HG03103 (cell line): ENCODE results near the gene ADAM15.

Source experiments
- ATAC-seq: cut with Tn5 transposase; IDR thresholded peaks from one replicate; pipeline ENCODE4 v1.9.1; 2021; ENCODE audit warnings: low read depth; ENCODE audit not compliant: unreplicated experiment

Gene ADAM15, protein sequence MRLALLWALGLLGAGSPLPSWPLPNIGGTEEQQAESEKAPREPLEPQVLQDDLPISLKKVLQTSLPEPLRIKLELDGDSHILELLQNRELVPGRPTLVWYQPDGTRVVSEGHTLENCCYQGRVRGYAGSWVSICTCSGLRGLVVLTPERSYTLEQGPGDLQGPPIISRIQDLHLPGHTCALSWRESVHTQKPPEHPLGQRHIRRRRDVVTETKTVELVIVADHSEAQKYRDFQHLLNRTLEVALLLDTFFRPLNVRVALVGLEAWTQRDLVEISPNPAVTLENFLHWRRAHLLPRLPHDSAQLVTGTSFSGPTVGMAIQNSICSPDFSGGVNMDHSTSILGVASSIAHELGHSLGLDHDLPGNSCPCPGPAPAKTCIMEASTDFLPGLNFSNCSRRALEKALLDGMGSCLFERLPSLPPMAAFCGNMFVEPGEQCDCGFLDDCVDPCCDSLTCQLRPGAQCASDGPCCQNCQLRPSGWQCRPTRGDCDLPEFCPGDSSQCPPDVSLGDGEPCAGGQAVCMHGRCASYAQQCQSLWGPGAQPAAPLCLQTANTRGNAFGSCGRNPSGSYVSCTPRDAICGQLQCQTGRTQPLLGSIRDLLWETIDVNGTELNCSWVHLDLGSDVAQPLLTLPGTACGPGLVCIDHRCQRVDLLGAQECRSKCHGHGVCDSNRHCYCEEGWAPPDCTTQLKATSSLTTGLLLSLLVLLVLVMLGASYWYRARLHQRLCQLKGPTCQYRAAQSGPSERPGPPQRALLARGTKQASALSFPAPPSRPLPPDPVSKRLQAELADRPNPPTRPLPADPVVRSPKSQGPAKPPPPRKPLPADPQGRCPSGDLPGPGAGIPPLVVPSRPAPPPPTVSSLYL

DNA sequence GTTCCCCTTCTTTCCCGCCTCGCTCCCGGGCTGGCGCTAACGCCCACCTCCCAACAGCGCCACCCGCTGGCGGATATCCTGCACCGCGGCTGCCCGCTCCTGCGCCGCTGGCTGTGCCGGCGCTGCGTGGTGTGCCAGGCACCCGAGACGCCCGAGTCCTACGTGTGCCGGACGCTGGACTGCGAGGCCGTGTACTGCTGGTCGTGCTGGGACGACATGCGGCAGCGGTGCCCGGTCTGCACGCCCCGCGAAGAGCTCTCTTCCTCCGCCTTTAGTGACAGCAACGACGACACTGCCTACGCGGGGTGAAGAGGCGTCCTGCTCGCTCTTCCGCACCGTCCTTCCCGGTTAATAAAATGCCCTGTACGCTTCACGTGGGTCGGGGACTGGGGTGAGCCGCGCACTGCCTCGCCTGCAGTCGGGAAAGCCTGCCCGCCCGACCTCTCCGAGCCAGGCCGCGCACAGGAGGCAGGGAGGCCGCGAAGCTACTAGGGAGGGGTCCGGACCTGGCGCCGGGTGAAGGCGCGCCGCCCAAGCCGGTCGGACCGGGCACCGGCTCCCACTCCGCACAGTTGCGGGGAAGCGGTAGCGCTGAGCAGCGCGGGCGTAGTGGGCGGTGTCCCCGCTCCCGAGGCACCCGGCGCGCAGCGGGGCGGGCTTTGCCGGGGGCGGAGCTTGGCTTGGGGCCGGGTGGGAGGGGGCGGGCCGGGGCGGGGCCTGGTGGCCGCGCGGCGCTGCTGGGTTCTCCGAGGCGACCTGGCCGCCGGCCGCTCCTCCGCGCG is at the start of gene ADAM15:
Gene ADAM15 (plus strand): TSS at position 757 of the 782 bp plus-strand sequence. CDS start 71 bp downstream, outside the sequence.
- ATAC-seq: no peak

GRCh38 chr1:155001425-155001674 is 49.8 kb upstream of the ADAM15 start:
- ATAC-seq: peak; percentile 16

DNA sequence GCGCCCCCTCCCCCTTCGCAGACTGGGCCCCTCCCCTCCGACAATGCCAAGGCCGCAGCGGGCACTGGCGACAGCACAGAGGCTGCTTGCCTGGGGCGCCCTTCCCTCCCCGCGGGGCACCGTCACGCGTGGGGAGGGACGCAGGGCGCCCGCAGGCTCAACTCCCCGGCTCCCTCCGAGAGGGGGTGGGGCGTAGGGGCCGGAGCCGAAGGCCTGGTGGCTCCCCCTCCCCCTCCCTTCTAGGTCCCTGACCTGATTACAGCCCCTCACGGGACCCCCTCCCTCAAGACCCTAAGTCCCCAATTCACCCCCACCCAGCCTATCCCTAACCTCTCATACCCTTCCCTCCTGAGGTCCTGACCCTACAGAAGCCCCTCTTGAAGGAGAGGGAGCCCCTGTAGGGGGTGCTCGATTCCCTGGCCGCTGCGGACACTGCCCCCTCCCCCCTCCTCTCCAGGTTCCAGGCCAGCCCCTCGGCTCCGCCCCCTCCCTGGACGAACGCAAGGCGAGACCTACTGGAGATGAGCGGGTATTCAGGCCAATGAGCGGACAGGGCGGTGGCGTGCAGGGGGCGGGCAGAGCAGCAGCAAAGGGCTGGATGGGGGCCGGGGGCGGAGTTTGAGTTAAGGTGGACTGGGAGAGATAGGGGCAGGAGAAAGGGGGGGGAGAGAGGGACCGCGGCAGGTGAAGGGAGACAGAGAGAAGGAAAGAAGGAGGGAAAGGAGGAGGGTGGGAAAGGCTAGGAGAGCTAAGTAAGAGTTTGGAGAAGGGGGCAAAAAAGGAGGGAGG is 49.2 kb upstream of the ADAM15 start:
- ATAC-seq: peak; percentile 50

- ATAC-seq: no peak
Observed at GRCh38 chr1:155002464-155003226, 48.5 kb upstream of the ADAM15 start, which contains the start of gene ZBTB7B. ZBTB7B (plus strand) TSS chr1:155002802; CDS start chr1:155014661, 11,859 bp downstream.

DNA sequence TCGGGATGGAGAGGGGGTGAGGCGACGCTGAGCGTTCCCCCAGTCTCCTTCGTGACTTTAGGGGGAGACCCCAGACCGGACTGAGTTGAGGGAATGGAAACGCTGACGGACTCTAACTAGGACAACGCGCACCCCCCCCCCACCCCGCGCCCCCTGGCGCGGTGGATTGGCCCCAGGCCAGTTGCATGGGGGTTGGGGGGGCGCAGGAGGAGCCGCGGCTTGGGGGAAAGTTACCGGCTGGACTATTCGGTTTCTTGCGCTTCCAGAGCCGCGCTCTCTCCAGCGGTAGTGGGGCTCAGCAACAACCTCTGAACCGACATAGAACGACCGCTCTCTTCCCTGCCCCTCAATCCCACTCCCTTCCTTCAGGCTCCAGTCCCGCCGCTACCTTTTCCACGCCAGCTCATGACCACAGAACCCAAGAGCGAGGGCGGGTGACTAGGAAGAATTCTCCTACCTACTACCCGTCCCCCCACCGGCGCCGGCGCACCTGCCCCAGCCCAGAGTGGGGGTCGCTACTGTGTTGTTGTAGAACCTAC is 47.8 kb upstream of the ADAM15 start:
- ATAC-seq: no peak

- ATAC-seq: no peak
Observed at GRCh38 chr1:155003766-155004351, 47.3 kb upstream of the ADAM15 start.

- ATAC-seq: no peak
Observed at GRCh38 chr1:155004352-155005075, 46.6 kb upstream of the ADAM15 start.

DNA sequence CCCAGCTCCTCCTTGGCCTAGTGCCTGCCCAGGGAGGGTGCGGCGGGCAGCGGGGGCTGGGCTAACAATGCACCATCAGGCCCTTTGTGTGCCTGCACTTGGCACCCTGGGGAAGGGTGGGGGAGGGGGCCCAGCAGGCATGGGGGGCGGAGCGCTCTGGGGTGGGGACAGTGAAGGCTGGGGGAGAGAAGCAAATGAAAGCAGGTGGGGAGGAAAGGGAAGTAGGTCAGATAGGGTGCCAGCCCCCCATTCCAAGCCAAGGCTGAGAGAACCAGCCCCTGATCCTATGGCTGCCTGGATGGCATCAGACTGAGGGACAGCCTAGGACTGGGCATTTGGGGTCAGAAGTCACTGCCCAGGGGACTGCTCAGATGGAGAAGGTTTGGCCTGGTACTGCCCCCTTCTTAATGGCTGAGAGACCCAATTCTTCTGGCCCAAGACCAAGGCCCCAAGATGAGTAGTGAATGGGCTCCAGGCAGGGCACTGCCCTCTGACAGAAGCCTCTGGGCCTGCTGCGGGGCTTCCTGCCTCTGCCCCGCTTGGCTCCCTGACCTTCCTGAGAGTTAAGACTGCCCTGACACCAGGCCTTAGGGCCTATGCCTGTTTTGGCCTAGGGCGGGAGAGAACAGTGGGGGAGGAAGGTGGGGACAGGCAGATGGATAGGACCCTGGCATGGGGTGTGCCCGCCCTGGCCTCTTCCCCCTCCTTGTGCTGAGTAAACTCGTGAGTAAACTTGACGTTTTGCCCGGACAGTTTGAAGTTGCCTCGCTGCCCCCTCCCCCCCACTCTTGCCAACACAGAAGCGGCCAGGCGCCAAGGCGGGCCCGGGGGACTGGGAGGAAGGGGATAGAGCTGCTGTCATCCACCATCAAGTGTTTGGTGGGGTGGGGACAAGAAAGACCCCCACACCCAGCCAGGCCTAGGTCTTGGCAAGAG is 45.8 kb upstream of the ADAM15 start:
- ATAC-seq: no peak

DNA sequence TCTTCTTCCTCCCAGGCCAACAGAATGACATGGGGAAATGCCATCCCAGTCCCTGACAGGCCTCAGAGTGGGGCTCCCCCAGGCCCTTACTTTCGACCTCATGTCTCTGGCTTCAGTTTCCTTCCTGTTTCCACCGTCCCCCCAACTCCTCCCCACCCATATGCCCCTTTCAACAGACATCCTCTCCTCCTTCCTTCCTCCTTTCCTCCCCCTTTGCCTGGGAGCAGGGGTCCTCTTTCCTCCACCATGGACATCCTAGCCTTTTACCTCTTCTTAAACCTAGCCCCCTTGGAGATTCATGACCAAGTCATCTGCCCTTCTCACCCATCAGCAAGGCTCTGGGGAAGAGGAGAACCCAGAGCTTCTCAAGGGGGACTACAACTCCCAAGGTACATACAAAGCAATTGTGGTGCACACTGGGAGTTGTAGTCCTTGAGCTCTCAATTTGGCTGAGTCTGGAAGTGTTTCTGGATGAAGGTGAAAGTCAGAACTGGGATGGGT is 44.5 kb upstream of the ADAM15 start:
- no peak for ATAC-seq

DNA sequence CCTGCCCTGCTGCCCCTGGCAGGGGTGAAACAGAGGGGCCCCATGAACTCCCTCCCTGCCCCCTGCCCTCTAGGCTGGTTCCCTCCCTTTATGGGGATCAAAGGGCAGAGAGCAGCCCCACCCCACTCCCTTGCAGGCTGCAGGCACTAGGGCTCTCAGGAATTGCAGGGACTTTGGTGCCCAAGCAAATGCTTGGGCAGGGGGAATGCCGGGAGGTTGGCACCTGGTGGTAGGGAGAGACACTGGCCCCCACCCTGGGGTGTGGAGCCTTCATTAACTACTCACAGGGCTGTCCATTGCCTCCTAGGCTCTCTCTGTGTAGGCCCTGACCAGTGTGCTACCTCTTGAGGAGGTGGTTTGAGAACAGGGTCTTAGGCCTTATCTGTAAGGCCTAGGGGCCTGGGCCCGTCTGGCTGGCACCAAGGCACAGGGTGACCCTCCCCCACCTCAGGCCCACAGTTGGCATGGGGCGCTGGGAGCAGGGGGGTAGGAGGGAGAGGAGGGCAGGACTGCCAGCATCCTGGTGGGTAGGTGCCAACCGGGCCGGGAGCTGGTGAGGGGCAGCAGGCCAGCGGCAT is 43.8 kb upstream of the ADAM15 start:
- no peak for ATAC-seq

- no peak for ATAC-seq
Observed at GRCh38 chr1:155008015-155008941, 42.8 kb upstream of the ADAM15 start.

GRCh38 chr1:155009221-155009711 is 41.9 kb upstream of the ADAM15 start:
- ATAC-seq: no peak

DNA sequence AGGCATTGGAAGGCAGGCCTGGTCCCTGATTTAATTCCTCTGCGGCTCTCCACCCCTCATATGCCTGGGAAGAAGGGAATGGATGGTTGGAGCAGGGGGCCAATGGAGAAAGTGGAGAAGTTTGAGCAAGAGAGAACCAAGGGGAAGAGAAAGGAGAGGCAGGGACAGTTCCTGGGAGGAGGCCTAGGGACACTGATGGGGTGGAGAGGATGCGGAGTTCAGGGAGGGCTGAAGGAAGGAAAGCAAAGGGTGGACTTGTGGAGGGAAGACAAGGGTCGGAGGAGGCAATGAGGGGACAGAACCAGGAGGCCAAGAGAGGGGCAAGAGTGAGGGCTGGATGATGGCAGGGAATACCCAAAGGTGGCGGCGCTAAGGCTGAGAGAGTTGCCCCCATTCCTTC is 41.4 kb upstream of the ADAM15 start:
- no peak for ATAC-seq

- ATAC-seq: no peak
Observed at GRCh38 chr1:155010211-155010918, 40.8 kb upstream of the ADAM15 start.

DNA sequence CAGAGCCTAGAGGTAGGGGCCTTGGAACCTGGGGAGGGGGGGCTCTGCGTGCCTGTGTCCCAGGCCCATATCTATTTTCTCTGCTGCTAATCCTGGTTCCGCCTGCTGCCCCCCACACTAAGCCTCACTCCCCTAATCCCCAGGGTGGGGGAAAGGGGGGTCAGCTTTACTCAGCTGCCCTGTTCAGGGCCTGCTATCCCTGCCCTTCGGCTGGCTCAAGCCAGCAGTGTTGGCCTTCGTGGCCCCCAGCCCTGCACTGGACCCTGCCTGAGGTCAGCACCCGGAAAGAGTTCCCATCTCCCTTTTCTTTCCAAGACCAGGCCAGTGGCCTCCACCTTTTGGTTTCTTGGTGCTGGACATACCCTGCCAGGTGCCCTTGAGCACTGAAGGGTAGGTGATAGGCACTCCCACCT is 40.1 kb upstream of the ADAM15 start:
- no peak for ATAC-seq
